Endothelial cell of umbilical vein (primary cell): ENCODE data around the gene RELN. TPM values are rescaled to one million over a fixed set of nuclear protein-coding genes. Genes with fewer than 3 reads are reported as not detected.

Experiments
- BruUV-seq: library from RNA; stranded (reverse); fragments of 400-500 nt; replicated peaks from 2 replicates; lab custom pipeline; 2021; lab: Mats Ljungman, UMichigan
- CTCF ChIA-PET: fragments of 300-600, 350-600 bp; sonication (Branson Sonifier 250); formaldehyde crosslinking; loops from one replicate; lab custom pipeline; 2021; ENCODE audit warnings: antibody characterized with exemption, inconsistent platforms; lab: Charles Lee
- POLR2A ChIA-PET: fragments of 300-600, 350-600 bp; sonication (Branson Sonifier 250); formaldehyde crosslinking; loops from one replicate; lab custom pipeline; 2021; ENCODE audit warnings: antibody characterized with exemption, inconsistent platforms; lab: Charles Lee
- DNase-seq: peaks from one replicate; pipeline ENCODE4 v3.0.0-alpha.2; 2011; ENCODE audit warnings: low read depth, low spot score
- FAIRE-seq: peaks from 2 replicates; lab custom pipeline; 2011; peaks lifted over from hg19 to GRCh38; lab: Jason Lieb, UNC
- H2AFZ ChIP-seq: 2 replicates; pipeline ENCODE4 v1.6.0; 2012; ENCODE audit warnings: low read depth, low read length, control low read depth, inconsistent platforms
- H3K27ac ChIP-seq: 2 replicates; pipeline ENCODE4 v1.5.1; 2011; ENCODE audit warnings: low read depth, mild to moderate bottlenecking, control low read depth, low read length, moderate library complexity; ENCODE audit not compliant: insufficient read depth
- H3K27me3 ChIP-seq, 2 experiments: 2 replicates each; pipeline versions ENCODE4 v1.6.0 to v1.6.1; 2011; ENCODE audit warnings: low read length in 2 of 2, mixed read lengths in 1 of 2; ENCODE audit not compliant: control insufficient read depth in 2 of 2, insufficient read depth in 2 of 2
- H3K36me3 ChIP-seq, 2 experiments: 2 replicates in 1 of 2; 3 replicates in 1 of 2; pipeline ENCODE4 v1.5.1; 2011; ENCODE audit warnings: low read length in 2 of 2, mild to moderate bottlenecking in 1 of 2, moderate library complexity in 1 of 2; ENCODE audit not compliant: control insufficient read depth in 2 of 2, insufficient read depth in 2 of 2; ENCODE audit errors: extremely low read depth in 1 of 2
- H3K4me1 ChIP-seq: 3 replicates; pipeline ENCODE4 v1.5.1; 2011; ENCODE audit warnings: mild to moderate bottlenecking, low read length; ENCODE audit not compliant: control insufficient read depth, insufficient read depth; ENCODE audit errors: extremely low read depth
- H3K4me2 ChIP-seq: 2 replicates; pipeline ENCODE4 v1.6.1; 2011; ENCODE audit warnings: low read length, control low read depth, mixed read lengths; ENCODE audit not compliant: insufficient read depth
- H3K4me3 ChIP-seq, 3 experiments: fragments of 200-600 bp in 1 of 3; sonication (generic), shearing (Covaris generic) in 1 of 3; replicated peaks in 1 of 3; 2 replicates each; pipeline ENCODE4 v1.5.1; 2011 to 2016; ENCODE audit warnings: control low read depth in 3 of 3, low read length in 3 of 3, mild to moderate bottlenecking in 2 of 3, inconsistent platforms in 1 of 3, low read depth in 1 of 3, moderate library complexity in 1 of 3; ENCODE audit not compliant: insufficient read depth in 1 of 3
- H3K79me2 ChIP-seq: 2 replicates; pipeline ENCODE4 v1.6.0; 2012; ENCODE audit warnings: low read length, inconsistent platforms; ENCODE audit not compliant: control insufficient read depth, insufficient read depth
- H3K9ac ChIP-seq: replicated peaks from 2 replicates; pipeline ENCODE3; 2011; ENCODE audit warnings: low read length, control low read depth; ENCODE audit not compliant: insufficient read depth; ENCODE audit errors: extremely low read depth
- H3K9me1 ChIP-seq: replicated peaks from 3 replicates; pipeline ENCODE4 v1.6.0; 2011; ENCODE audit warnings: mild to moderate bottlenecking, low read length; ENCODE audit not compliant: control insufficient read depth, insufficient read depth; ENCODE audit errors: extremely low read depth
- H3K9me3 ChIP-seq: replicated peaks from 2 replicates; pipeline ENCODE4 v1.5.1; 2012; ENCODE audit warnings: low read length, inconsistent platforms; ENCODE audit not compliant: control insufficient read depth, insufficient read depth
- H4K20me1 ChIP-seq: replicated peaks from 2 replicates; pipeline ENCODE3; 2011; ENCODE audit warnings: mild to moderate bottlenecking, low read length; ENCODE audit not compliant: control insufficient read depth, insufficient read depth; ENCODE audit errors: extremely low read depth
- EZH2 ChIP-seq: IDR thresholded peaks from 2 replicates; pipeline ENCODE4 v1.6.1; 2012; ENCODE audit warnings: borderline replicate concordance, low read depth, mild to moderate bottlenecking, moderate library complexity, low read length, inconsistent platforms; ENCODE audit not compliant: severe bottlenecking
- FOS ChIP-seq: IDR thresholded peaks from 2 replicates; pipeline ENCODE4 v1.6.1; 2011; ENCODE audit warnings: mild to moderate bottlenecking, low read length, moderate library complexity, borderline replicate concordance; ENCODE audit not compliant: insufficient read depth
- GATA2 ChIP-seq: IDR thresholded peaks from 2 replicates; pipeline ENCODE4 v1.7.0; 2011; ENCODE audit warnings: low read depth, mild to moderate bottlenecking, moderate library complexity, mixed read lengths, low read length; ENCODE audit not compliant: insufficient read length, insufficient read depth
- JUN ChIP-seq: IDR thresholded peaks from 2 replicates; pipeline ENCODE4 v1.6.1; 2011; ENCODE audit warnings: borderline replicate concordance, low read depth; ENCODE audit not compliant: insufficient read length, insufficient read depth
- MYC ChIP-seq: IDR thresholded peaks from one replicate; pipeline ENCODE4 v1.6.1; 2011; ENCODE audit warnings: mild to moderate bottlenecking, low read depth, low read length
- POLR2A ChIP-seq: IDR thresholded peaks from 2 replicates; pipeline ENCODE4 v1.6.1; 2012; ENCODE audit warnings: low read depth, mild to moderate bottlenecking, control low read depth, low read length
- POLR2AphosphoS5 ChIP-seq: IDR thresholded peaks from 2 replicates; pipeline ENCODE4 v1.6.1; 2012; ENCODE audit warnings: low read depth, mild to moderate bottlenecking, control low read depth, low read length, moderate library complexity; ENCODE audit not compliant: insufficient read depth
- dilution Hi-C: fragments of 300-500 bp; cut with MboI; formaldehyde crosslinking; loops from one replicate; pipeline ENCODE4 v1.15.0; 2019; ENCODE audit warnings: low sequenced_read_pairs; ENCODE audit not compliant: extremely low pct_ligation_motif_present
- intact Hi-C: fragments of 100-400 bp; cut with micrococcal nuclease; formaldehyde crosslinking; loops from one replicate; pipeline ENCODE4 v1.10.0; 2022
- polyA plus RNA-seq, 4 experiments: library from polyadenylated mRNA; depleted of rRNA in 3 of 4; stranded (reverse) in 3 of 4; unstranded in 1 of 4; fragments of >200 nt; gene quantifications; 2 replicates each; pipeline versions ENCODE4 v1.2.1 to v1.2.3, GENCODE V29; 2011 to 2012; ENCODE audit warnings: missing spikeins in 1 of 4
- total RNA-seq: library from RNA; stranded (reverse); gene quantifications from 2 replicates; pipeline ENCODE4 v1.2.3, GENCODE V29; 2021
- TF ChIP-seq, protein P1 (sequence below): IDR thresholded peaks from 2 replicates; pipeline ENCODE4 v1.6.1; 2011; ENCODE audit not compliant: insufficient read depth, insufficient read length
- TF ChIP-seq, protein P2 (sequence below), 2 donors: IDR thresholded peaks; 1 replicate in 1 of 2; 2 replicates in 1 of 2; pipeline ENCODE4 v1.5.1; 2011; ENCODE audit warnings: low read length in 2 of 2, mild to moderate bottlenecking in 2 of 2, moderate library complexity in 2 of 2, control low read depth in 1 of 2, inconsistent platforms in 1 of 2, low read depth in 1 of 2; ENCODE audit not compliant: insufficient read depth in 1 of 2; ENCODE audit errors: extremely low read depth in 1 of 2

Gene RELN
- total and polyA plus RNA-seq, 2 donors (not counting 3 experiments of a cell fraction or from before 2014, with no cell fraction given), result 0.15 to 0.22 TPM

DNA sequence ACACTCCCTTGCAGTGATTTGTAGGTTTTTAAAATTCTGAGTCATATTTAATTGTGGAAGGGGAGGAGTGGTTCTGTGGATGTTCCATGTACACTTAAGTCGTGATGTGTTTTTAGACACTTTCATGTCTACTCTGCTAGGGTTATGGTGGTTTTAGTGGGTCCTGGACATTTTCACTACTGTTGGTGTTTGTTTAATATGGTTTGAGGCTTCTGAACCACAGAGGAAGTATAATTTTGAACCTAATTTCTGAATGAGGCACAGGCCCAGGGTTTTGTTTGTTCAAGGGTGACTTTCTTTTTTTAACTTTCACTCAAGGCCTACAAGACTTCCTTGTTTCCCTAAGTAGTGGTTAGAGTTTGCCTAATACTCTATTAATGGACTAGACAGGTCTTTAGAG lies 556.7 kb downstream of the RELN start:
- FAIRE-seq (no peak), DNase-seq (no peak)
- POLR2A ChIA-PET, result no interaction called here
- CTCF ChIA-PET, result no interaction called here
- peaks cover 3 to 11% of the 10 kb centered on the region in 2 experiments for H3K27me3 ChIP-seq
- H3K4me3 ChIP-seq, result no peak overlapping the region
- H3K36me3 ChIP-seq, result no peaks in the 10 kb centered on the region
- dilution Hi-C loops (no loop called here), intact Hi-C loops (no loop called here)
- no peak overlapping the region for H3K9ac ChIP-seq
- no TSS peak for BruUV-seq
- no peaks in the 10 kb centered on the region for H3K4me1 ChIP-seq
- TF ChIP-seq FOS (no peak), JUN (no peak), POLR2AphosphoS5 (no peak), GATA2 (no peak), MYC (no peak), EZH2 (no peak), POLR2A (no peak)
- TF ChIP-seq, protein P1, sequence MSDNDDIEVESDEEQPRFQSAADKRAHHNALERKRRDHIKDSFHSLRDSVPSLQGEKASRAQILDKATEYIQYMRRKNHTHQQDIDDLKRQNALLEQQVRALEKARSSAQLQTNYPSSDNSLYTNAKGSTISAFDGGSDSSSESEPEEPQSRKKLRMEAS, result no peak
- TF ChIP-seq, protein P2, sequence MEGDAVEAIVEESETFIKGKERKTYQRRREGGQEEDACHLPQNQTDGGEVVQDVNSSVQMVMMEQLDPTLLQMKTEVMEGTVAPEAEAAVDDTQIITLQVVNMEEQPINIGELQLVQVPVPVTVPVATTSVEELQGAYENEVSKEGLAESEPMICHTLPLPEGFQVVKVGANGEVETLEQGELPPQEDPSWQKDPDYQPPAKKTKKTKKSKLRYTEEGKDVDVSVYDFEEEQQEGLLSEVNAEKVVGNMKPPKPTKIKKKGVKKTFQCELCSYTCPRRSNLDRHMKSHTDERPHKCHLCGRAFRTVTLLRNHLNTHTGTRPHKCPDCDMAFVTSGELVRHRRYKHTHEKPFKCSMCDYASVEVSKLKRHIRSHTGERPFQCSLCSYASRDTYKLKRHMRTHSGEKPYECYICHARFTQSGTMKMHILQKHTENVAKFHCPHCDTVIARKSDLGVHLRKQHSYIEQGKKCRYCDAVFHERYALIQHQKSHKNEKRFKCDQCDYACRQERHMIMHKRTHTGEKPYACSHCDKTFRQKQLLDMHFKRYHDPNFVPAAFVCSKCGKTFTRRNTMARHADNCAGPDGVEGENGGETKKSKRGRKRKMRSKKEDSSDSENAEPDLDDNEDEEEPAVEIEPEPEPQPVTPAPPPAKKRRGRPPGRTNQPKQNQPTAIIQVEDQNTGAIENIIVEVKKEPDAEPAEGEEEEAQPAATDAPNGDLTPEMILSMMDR (IDR thresholded peaks at IDR 0.05; ENCODE audit: extremely low read depth in 1 of 2, insufficient read depth in 1 of 2, low read depth in 1 of 2, low read length in 2 of 2), result no peak
- H3K27ac ChIP-seq, result no peak overlapping the region
- H3K9me1 ChIP-seq, result no peaks in the 10 kb centered on the region
- no peaks in the 10 kb centered on the region for H3K9me3 ChIP-seq
- no peak overlapping the region for H3K4me2 ChIP-seq
- H4K20me1 ChIP-seq, result no peaks in the 10 kb centered on the region
- no peaks in the 10 kb centered on the region for H3K79me2 ChIP-seq
- no peak overlapping the region for H2AFZ ChIP-seq
